Astrocyte (in vitro differentiated cells and primary cell): ENCODE results near the gene NFATC4. TPM values are rescaled to one million over a fixed set of nuclear protein-coding genes. Genes with fewer than 3 reads are reported as not detected.

ENCODE experiments used
- DNase-seq: peaks from one replicate; pipeline ENCODE4 v3.0.0-alpha.2; 2010; ENCODE audit warnings: low read depth
- FAIRE-seq: peaks from 2 replicates; lab custom pipeline; 2011; peaks lifted over from hg19 to GRCh38; lab: Jason Lieb, UNC
- H2AFZ ChIP-seq: 2 replicates; pipeline ENCODE4 v1.6.0; 2012; ENCODE audit warnings: low read depth, low read length, inconsistent platforms
- H3K27ac ChIP-seq: 2 replicates; pipeline ENCODE4 v1.5.1; 2011; ENCODE audit warnings: low read depth, low read length, inconsistent platforms
- H3K27me3 ChIP-seq: 2 replicates; pipeline ENCODE4 v1.6.0; 2011; ENCODE audit warnings: low read length, inconsistent platforms; ENCODE audit not compliant: insufficient read depth
- H3K36me3 ChIP-seq: 2 replicates; pipeline ENCODE4 v1.5.1; 2011; ENCODE audit warnings: low read length, inconsistent platforms; ENCODE audit not compliant: insufficient read depth
- H3K4me1 ChIP-seq: 2 replicates; pipeline ENCODE4 v1.5.1; 2011; ENCODE audit warnings: low read length, inconsistent platforms; ENCODE audit not compliant: insufficient read depth
- H3K4me2 ChIP-seq: 2 replicates; pipeline ENCODE4 v1.6.0; 2012; ENCODE audit warnings: low read length, inconsistent platforms
- H3K4me3 ChIP-seq: 2 replicates; pipeline ENCODE4 v1.5.1; 2011; ENCODE audit warnings: low read depth, mild to moderate bottlenecking, low read length, inconsistent platforms; ENCODE audit not compliant: insufficient read depth
- H3K79me2 ChIP-seq: 2 replicates; pipeline ENCODE4 v1.6.0; 2012; ENCODE audit warnings: mild to moderate bottlenecking, low read length, inconsistent platforms; ENCODE audit not compliant: insufficient read depth
- H3K9ac ChIP-seq: 2 replicates; pipeline ENCODE4 v1.6.0; 2012; ENCODE audit warnings: mild to moderate bottlenecking, low read length, inconsistent platforms
- H3K9me3 ChIP-seq: 2 replicates; pipeline ENCODE4 v1.5.1; 2012; ENCODE audit warnings: low read depth, mild to moderate bottlenecking, low read length, inconsistent platforms; ENCODE audit not compliant: insufficient read depth
- H4K20me1 ChIP-seq: 2 replicates; pipeline ENCODE4 v1.6.0; 2012; ENCODE audit warnings: low read length, inconsistent platforms; ENCODE audit not compliant: insufficient read depth
- H3K27ac Mint-ChIP-seq: one replicate; pipeline ENCODE4 v1.8.0; 2021; ENCODE audit warnings: mild to moderate bottlenecking, mixed read lengths; ENCODE audit not compliant: unreplicated experiment
- H3K27me3 Mint-ChIP-seq: one replicate; pipeline ENCODE4 v1.8.0; 2021; ENCODE audit warnings: low read depth, mixed read lengths; ENCODE audit not compliant: unreplicated experiment
- H3K36me3 Mint-ChIP-seq: one replicate; pipeline ENCODE4 v1.8.0; 2021; ENCODE audit warnings: low read depth, mixed read lengths; ENCODE audit not compliant: unreplicated experiment
- H3K4me1 Mint-ChIP-seq: one replicate; pipeline ENCODE4 v1.8.0; 2021; ENCODE audit warnings: low read depth, mixed read lengths; ENCODE audit not compliant: unreplicated experiment
- H3K4me3 Mint-ChIP-seq: one replicate; pipeline ENCODE4 v1.8.0; 2021; ENCODE audit warnings: mild to moderate bottlenecking, moderate library complexity, mixed read lengths; ENCODE audit not compliant: unreplicated experiment
- H3K9me3 Mint-ChIP-seq: one replicate; pipeline ENCODE4 v1.8.0; 2021; ENCODE audit warnings: mild to moderate bottlenecking, mixed read lengths; ENCODE audit not compliant: unreplicated experiment
- EZH2 ChIP-seq: IDR thresholded peaks from 2 replicates; pipeline ENCODE4 v1.6.1; 2012; ENCODE audit warnings: mild to moderate bottlenecking, low read length, inconsistent platforms; ENCODE audit not compliant: insufficient read depth
- total RNA-seq: library from RNA; stranded (reverse); gene quantifications from 2 replicates; pipeline ENCODE4 v1.2.1, GENCODE V29; 2021
- TF ChIP-seq, protein P1 (sequence below): IDR thresholded peaks from 2 replicates; pipeline ENCODE4 v1.5.1; 2011; ENCODE audit warnings: low read depth, mild to moderate bottlenecking, inconsistent platforms, low read length, moderate library complexity; ENCODE audit not compliant: insufficient read depth

Gene NFATC4
- total RNA-seq, 1 donor from 2014 or later: 61.9 TPM

DNA sequence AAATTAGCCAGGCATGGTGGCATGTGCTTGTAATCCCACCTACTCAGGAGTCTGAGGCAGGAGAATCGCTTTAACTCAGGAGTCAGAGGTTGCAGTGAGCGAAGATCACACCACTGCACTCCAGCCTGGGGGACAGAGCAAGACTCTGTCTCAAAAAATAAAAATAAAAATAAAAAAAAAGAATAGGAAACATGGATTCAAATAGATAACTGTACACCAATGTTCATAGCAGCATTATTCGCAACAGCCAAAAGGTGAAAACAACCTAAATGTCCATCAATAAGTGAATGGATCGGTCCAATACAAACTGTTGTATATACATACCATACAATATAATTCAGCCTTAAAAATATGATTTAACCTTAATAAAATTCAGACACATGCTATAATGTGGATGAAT lies 25.1 kb upstream of the NFATC4 start:
- TF ChIP-seq, protein P1, sequence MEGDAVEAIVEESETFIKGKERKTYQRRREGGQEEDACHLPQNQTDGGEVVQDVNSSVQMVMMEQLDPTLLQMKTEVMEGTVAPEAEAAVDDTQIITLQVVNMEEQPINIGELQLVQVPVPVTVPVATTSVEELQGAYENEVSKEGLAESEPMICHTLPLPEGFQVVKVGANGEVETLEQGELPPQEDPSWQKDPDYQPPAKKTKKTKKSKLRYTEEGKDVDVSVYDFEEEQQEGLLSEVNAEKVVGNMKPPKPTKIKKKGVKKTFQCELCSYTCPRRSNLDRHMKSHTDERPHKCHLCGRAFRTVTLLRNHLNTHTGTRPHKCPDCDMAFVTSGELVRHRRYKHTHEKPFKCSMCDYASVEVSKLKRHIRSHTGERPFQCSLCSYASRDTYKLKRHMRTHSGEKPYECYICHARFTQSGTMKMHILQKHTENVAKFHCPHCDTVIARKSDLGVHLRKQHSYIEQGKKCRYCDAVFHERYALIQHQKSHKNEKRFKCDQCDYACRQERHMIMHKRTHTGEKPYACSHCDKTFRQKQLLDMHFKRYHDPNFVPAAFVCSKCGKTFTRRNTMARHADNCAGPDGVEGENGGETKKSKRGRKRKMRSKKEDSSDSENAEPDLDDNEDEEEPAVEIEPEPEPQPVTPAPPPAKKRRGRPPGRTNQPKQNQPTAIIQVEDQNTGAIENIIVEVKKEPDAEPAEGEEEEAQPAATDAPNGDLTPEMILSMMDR: no peak
- TF ChIP-seq EZH2: no peak
- no peaks in the 10 kb centered on the region for H3K79me2 ChIP-seq
- H3K9me3 Mint-ChIP-seq: peaks cover 3% of the 10 kb centered on the region
- H3K4me2 ChIP-seq: no peak overlapping the region
- H3K36me3 ChIP-seq: no peaks in the 10 kb centered on the region
- peaks cover 46% of the 10 kb centered on the region for H3K27me3 ChIP-seq
- no peak overlapping the region for H3K4me3 ChIP-seq
- H3K36me3 Mint-ChIP-seq: peaks cover under 1% of the 10 kb centered on the region
- H3K4me3 Mint-ChIP-seq: no peak overlapping the region
- no peak overlapping the region for H2AFZ ChIP-seq
- no peaks in the 10 kb centered on the region for H3K4me1 ChIP-seq
- no peak overlapping the region for H3K9ac ChIP-seq
- peaks cover 55% of the 10 kb centered on the region for H3K27me3 Mint-ChIP-seq
- no peak for DNase-seq
- FAIRE-seq: no peak
- no peak overlapping the region for H3K27ac ChIP-seq
- H3K9me3 ChIP-seq: no peaks in the 10 kb centered on the region
- no peaks in the 10 kb centered on the region for H4K20me1 ChIP-seq
- no peak overlapping the region for H3K27ac Mint-ChIP-seq
- peaks cover 5% of the 10 kb centered on the region for H3K4me1 Mint-ChIP-seq

DNA sequence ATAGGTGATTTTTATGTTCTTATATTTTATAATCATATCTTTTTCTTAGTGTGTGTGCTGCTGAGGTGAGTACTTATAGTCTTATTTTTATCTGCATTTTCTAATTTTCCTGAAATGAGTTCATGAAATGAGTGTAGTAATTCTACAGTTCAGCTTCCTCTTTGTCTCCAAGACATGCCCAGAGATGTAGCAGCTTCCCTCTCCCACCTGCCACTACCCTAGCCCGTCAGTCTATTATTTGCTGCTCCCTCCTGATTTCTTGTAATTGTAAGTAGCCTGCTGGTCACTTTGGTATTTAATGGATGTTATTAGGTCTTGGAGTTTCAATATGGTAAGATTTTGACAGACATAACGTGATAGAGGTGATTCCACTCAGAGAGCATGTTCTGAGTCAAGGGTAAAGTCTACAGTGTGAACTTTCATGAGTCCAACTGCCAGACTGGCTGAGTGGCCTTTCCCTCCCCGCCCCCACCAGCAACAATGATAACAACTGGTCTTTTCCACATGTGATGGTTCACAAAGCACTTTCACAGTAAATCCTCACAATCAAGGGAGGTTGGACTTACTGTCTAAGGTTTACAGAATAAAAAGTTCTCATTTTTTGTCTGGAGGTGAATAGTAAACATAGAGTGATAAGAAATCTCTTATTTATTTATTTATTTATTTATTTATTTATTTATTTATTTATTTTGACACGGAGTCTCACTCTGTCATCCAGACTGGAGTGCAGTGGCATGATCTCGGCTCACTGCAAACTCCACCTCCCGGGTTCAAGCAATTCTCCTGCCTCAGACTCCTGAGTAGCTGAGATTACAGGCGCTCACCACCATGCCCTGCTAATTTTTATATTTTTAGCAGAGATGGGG lies 24.0 kb upstream of the NFATC4 start:
- H3K4me2 ChIP-seq: no peak overlapping the region
- no peak for FAIRE-seq
- H3K27me3 ChIP-seq: peaks cover 39% of the 10 kb centered on the region
- H3K36me3 ChIP-seq: no peaks in the 10 kb centered on the region
- Mint-ChIP-seq H3K4me1 (peaks cover 5% of the 10 kb centered on the region), H3K27ac (no peak overlapping the region), H3K9me3 (peaks cover 3% of the 10 kb centered on the region), H3K36me3 (no peaks in the 10 kb centered on the region), H3K4me3 (no peak overlapping the region), H3K27me3 (peaks cover 49% of the 10 kb centered on the region)
- no peak overlapping the region for H2AFZ ChIP-seq
- no peak for TF ChIP-seq EZH2
- TF ChIP-seq, protein P1: no peak
- no peak overlapping the region for H3K4me3 ChIP-seq
- no peaks in the 10 kb centered on the region for H3K9me3 ChIP-seq
- no peaks in the 10 kb centered on the region for H3K4me1 ChIP-seq
- no peak overlapping the region for H3K9ac ChIP-seq
- no peak overlapping the region for H3K27ac ChIP-seq
- DNase-seq: no peak
- no peaks in the 10 kb centered on the region for H4K20me1 ChIP-seq
- no peaks in the 10 kb centered on the region for H3K79me2 ChIP-seq

DNA sequence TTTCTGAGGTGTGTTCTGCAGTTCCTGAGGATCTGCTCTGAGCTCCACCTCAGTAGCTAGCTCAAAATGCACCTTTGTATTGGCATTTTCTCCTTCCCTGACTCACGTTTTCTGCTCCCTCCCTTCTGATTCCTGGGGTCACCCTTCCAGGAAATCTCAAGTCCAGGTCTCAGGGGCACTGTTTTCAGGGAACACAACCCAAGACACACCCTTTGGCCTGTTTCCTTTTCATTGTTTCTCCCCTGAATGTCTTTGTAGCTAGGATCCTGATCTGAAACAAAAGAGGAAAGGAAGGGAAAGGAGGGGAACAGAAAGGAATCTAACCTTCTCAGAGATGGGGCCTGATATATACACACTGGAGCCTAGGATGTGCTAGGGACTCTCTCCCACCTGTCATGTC lies 20.9 kb upstream of the NFATC4 start:
- no peaks in the 10 kb centered on the region for H3K36me3 ChIP-seq
- FAIRE-seq (no peak), DNase-seq (no peak)
- Mint-ChIP-seq H3K27ac (no peak overlapping the region), H3K36me3 (no peaks in the 10 kb centered on the region), H3K27me3 (peaks cover 56% of the 10 kb centered on the region), H3K9me3 (peaks cover 2% of the 10 kb centered on the region), H3K4me3 (no peak overlapping the region), H3K4me1 (peaks cover 5% of the 10 kb centered on the region)
- H3K79me2 ChIP-seq: no peaks in the 10 kb centered on the region
- no peak overlapping the region for H3K4me3 ChIP-seq
- H3K4me2 ChIP-seq: no peak overlapping the region
- no peak overlapping the region for H2AFZ ChIP-seq
- H3K9me3 ChIP-seq: no peaks in the 10 kb centered on the region
- no peak overlapping the region for H3K9ac ChIP-seq
- H3K27me3 ChIP-seq: peaks cover 47% of the 10 kb centered on the region
- H3K27ac ChIP-seq: no peak overlapping the region
- no peaks in the 10 kb centered on the region for H3K4me1 ChIP-seq
- no peaks in the 10 kb centered on the region for H4K20me1 ChIP-seq
- TF ChIP-seq EZH2: no peak
- TF ChIP-seq, protein P1: no peak
